OCI-LY1 (cell line): Measurements from ENCODE around the gene ARPP21.

Experiments
- EZH2 ChIP-seq: fragments of 200-600 bp; sonication (generic), shearing (Covaris generic); IDR thresholded peaks from 2 replicates; pipeline ENCODE4 v1.8.0; 2017; ENCODE audit warnings: borderline replicate concordance, mixed run types, mild to moderate bottlenecking, antibody characterized with exemption, low read length, moderate library complexity, mixed read lengths
- TF ChIP-seq, protein P1 (sequence below): fragments of 200-600 bp; sonication (generic), shearing (Covaris generic); IDR thresholded peaks from 2 replicates; pipeline ENCODE4 v1.5.1; 2017; ENCODE audit warnings: mild to moderate bottlenecking, antibody characterized with exemption, low read length, moderate library complexity, mixed read lengths

DNA sequence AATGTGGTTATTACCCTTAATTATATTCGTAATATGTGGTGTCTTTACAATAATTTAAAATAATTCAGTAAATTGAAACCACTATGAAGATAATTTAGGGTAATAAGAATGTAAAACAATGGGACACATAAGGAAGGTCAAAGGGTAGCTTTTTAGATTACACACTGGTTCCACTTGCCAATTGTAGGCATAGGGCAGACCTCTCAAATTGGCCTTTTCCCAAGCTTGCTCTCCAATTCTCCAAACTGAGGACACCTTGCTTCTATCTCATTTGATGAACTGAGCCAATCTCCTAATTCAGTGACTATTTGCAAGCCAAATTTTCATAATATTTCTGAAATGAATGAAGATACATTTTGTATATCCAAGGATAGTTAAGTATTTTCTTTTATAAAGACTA, 151.4 kb downstream of the ARPP21 start:
- TF ChIP-seq, protein P1, sequence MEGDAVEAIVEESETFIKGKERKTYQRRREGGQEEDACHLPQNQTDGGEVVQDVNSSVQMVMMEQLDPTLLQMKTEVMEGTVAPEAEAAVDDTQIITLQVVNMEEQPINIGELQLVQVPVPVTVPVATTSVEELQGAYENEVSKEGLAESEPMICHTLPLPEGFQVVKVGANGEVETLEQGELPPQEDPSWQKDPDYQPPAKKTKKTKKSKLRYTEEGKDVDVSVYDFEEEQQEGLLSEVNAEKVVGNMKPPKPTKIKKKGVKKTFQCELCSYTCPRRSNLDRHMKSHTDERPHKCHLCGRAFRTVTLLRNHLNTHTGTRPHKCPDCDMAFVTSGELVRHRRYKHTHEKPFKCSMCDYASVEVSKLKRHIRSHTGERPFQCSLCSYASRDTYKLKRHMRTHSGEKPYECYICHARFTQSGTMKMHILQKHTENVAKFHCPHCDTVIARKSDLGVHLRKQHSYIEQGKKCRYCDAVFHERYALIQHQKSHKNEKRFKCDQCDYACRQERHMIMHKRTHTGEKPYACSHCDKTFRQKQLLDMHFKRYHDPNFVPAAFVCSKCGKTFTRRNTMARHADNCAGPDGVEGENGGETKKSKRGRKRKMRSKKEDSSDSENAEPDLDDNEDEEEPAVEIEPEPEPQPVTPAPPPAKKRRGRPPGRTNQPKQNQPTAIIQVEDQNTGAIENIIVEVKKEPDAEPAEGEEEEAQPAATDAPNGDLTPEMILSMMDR = no peak
- TF ChIP-seq EZH2 = no peak
